Measurements from ENCODE around the gene UNC45A.
"Not testable (repeated sequence)": the region's sequence is repeated elsewhere in the genome, so short reads cannot be mapped to it uniquely, and the experiment has no call there.

UNC45A gene

GRCh38 chr15:90918835-90919234 is 16.2 kb upstream of the UNC45A start:
- no peak overlapping the region for H3K27ac ChIP-seq (ENCODE audit: low read depth, low read length)
- H2BK120ac ChIP-seq (ENCODE audit: low read depth, low read length), result no peak overlapping the region
- DNase-seq, result no peak
- no peak overlapping the region for H3K18ac ChIP-seq (ENCODE audit: low read length)
- no peaks in the 10 kb centered on the region for H3K27me3 ChIP-seq (ENCODE audit: insufficient read depth, low read length, poor library complexity)
- H3K36me3 ChIP-seq (ENCODE audit: control insufficient read depth, insufficient read depth, low read length), result no peaks in the 10 kb centered on the region
- H2AK5ac ChIP-seq (ENCODE audit: low read length), result no peak overlapping the region
- no peak overlapping the region for H2BK15ac ChIP-seq (replicated peaks; ENCODE audit: low read depth)
- H3K9ac ChIP-seq (ENCODE audit: low read length), result no peak overlapping the region
- no peak overlapping the region for H3K4ac ChIP-seq (ENCODE audit: low read depth, low read length)
- H3K56ac ChIP-seq (ENCODE audit: low read length), result no peak overlapping the region
- H3K79me2 ChIP-seq (ENCODE audit: control insufficient read depth, insufficient read depth, low read length), result no peaks in the 10 kb centered on the region
- WGBS (ENCODE audit: extremely low coverage, insufficient coverage, low lambda C conversion rate), result no CpG with 5 or more reads among the region's 6 CpGs
- H3K4me2 ChIP-seq (ENCODE audit: low read length), result no peak overlapping the region
- no peaks in the 10 kb centered on the region for H3K79me1 ChIP-seq (ENCODE audit: low read length)
- H4K8ac ChIP-seq (ENCODE audit: low read depth, low read length), result no peak overlapping the region
- H3K23ac ChIP-seq (ENCODE audit: low read length), result no peak overlapping the region
- no peak overlapping the region for H2BK5ac ChIP-seq (ENCODE audit: low read length)
- H3K4me1 ChIP-seq (ENCODE audit: control insufficient read depth, low read depth, low read length), result no peaks in the 10 kb centered on the region
- no peak overlapping the region for H4K5ac ChIP-seq (ENCODE audit: low read length)
- no peak overlapping the region for H3K4me3 ChIP-seq (ENCODE audit: low read length)

DNA sequence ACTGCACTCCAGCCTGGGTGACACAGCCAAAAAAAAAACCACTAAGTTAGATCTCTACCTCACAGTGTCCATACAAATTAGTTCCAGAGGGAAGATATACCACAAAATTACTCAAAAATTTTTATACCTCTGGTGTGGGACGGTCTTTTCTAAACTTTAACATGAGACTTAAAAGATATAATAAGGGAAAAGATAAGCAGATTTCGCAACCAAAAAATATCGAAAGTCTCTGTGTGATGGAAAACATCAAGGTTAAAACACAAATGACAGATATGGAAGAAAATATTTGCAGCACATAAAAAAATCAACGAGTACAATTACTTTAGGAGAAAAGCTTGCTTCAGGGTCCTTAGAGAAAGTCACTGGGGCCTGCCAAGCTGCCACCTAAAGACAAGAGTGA is 13.2 kb upstream of the UNC45A start:
- H3K4ac ChIP-seq (ENCODE audit: low read depth, low read length), result no peak overlapping the region
- H2BK5ac ChIP-seq (ENCODE audit: low read length), result no peak overlapping the region
- no peaks in the 10 kb centered on the region for H3K36me3 ChIP-seq (ENCODE audit: control insufficient read depth, insufficient read depth, low read length)
- no peak overlapping the region for H3K4me3 ChIP-seq (ENCODE audit: low read length)
- no peaks in the 10 kb centered on the region for H3K79me1 ChIP-seq (ENCODE audit: low read length)
- no peak overlapping the region for H2AK5ac ChIP-seq (ENCODE audit: low read length)
- no peaks in the 10 kb centered on the region for H3K79me2 ChIP-seq (ENCODE audit: control insufficient read depth, insufficient read depth, low read length)
- H2BK120ac ChIP-seq (ENCODE audit: low read depth, low read length), result no peak overlapping the region
- no peak overlapping the region for H3K27ac ChIP-seq (ENCODE audit: low read depth, low read length)
- H3K4me1 ChIP-seq (ENCODE audit: control insufficient read depth, low read depth, low read length), result no peaks in the 10 kb centered on the region
- no peak overlapping the region for H4K8ac ChIP-seq (ENCODE audit: low read depth, low read length)
- WGBS (ENCODE audit: extremely low coverage, insufficient coverage, low lambda C conversion rate), result no CpG with 5 or more reads among the region's 4 CpGs
- no peak overlapping the region for H3K4me2 ChIP-seq (ENCODE audit: low read length)
- H3K56ac ChIP-seq (ENCODE audit: low read length), result no peak overlapping the region
- no peaks in the 10 kb centered on the region for H3K27me3 ChIP-seq (ENCODE audit: insufficient read depth, low read length, poor library complexity)
- H4K5ac ChIP-seq (ENCODE audit: low read length), result no peak overlapping the region
- DNase-seq, result no peak
- H3K23ac ChIP-seq (ENCODE audit: low read length), result no peak overlapping the region
- no peak overlapping the region for H3K18ac ChIP-seq (ENCODE audit: low read length)
- no peak overlapping the region for H3K9ac ChIP-seq (ENCODE audit: low read length)
- H2BK15ac ChIP-seq (replicated peaks; ENCODE audit: low read depth), result no peak overlapping the region

DNA sequence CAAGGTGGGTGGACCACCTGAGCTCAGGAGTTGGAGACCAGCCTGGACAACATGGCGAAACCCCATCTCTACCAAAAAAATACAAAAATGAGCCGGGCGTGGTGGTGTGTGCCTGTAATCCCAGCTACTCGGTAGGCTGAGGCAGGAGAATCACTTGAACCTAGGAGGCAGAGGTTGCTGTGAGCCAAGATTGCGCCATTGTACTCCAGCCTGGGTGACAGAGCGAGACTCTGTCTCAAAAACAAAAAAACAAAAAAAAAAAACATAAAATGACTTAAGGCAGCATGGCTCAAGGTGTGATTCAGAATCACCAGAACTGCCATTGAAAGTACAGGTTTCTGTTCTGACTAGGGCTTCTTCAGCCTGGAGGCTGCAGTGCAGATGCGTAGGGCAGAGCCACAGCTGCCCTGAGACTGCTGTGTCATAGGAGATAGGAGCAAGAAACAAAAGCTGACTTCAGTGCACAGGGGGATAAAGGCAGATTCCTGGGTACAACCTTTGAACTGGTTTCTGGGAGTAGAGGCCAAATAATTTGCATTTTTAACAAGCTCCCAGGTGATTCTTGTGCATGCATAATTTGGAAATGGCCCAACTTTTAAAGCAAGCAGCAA is 12.3 kb upstream of the UNC45A start:
- H3K4me2 ChIP-seq (ENCODE audit: low read length); H4K5ac ChIP-seq (ENCODE audit: low read length); H3K79me1 ChIP-seq (ENCODE audit: low read length); H4K8ac ChIP-seq (ENCODE audit: low read depth, low read length); H3K4me1 ChIP-seq (ENCODE audit: control insufficient read depth, low read depth, low read length); H3K4me3 ChIP-seq (ENCODE audit: low read length); H3K18ac ChIP-seq (ENCODE audit: low read length); H3K79me2 ChIP-seq (ENCODE audit: control insufficient read depth, insufficient read depth, low read length); H3K27ac ChIP-seq (ENCODE audit: low read depth, low read length); H3K23ac ChIP-seq (ENCODE audit: low read length); H2BK15ac ChIP-seq (replicated peaks; ENCODE audit: low read depth); H3K27me3 ChIP-seq (ENCODE audit: insufficient read depth, low read length, poor library complexity); H3K9ac ChIP-seq (ENCODE audit: low read length); H2AK5ac ChIP-seq (ENCODE audit: low read length); H2BK5ac ChIP-seq (ENCODE audit: low read length); DNase-seq; H3K56ac ChIP-seq (ENCODE audit: low read length); H3K4ac ChIP-seq (ENCODE audit: low read depth, low read length); H3K36me3 ChIP-seq (ENCODE audit: control insufficient read depth, insufficient read depth, low read length); H2BK120ac ChIP-seq (ENCODE audit: low read depth, low read length): not testable (repeated sequence)
- no CpG with 5 or more reads among the region's 7 CpGs for WGBS (ENCODE audit: extremely low coverage, insufficient coverage, low lambda C conversion rate)

- Histone ChIP-seq H3K36me3 (ENCODE audit: control insufficient read depth, insufficient read depth, low read length) (no peaks in the 10 kb centered on the region), H3K18ac (ENCODE audit: low read length) (no peak overlapping the region), H3K4me3 (ENCODE audit: low read length) (no peak overlapping the region), H2BK5ac (ENCODE audit: low read length) (no peak overlapping the region), H2BK120ac (ENCODE audit: low read depth, low read length) (no peak overlapping the region), H3K23ac (ENCODE audit: low read length) (no peak overlapping the region), H3K4me2 (ENCODE audit: low read length) (no peak overlapping the region), H3K56ac (ENCODE audit: low read length) (no peak overlapping the region), H4K5ac (ENCODE audit: low read length) (no peak overlapping the region), H3K79me2 (ENCODE audit: control insufficient read depth, insufficient read depth, low read length) (no peaks in the 10 kb centered on the region), H3K9ac (ENCODE audit: low read length) (no peak overlapping the region), H3K27me3 (ENCODE audit: insufficient read depth, low read length, poor library complexity) (no peaks in the 10 kb centered on the region), H3K27ac (ENCODE audit: low read depth, low read length) (no peak overlapping the region), H2BK15ac (replicated peaks; ENCODE audit: low read depth) (no peak overlapping the region), H4K8ac (ENCODE audit: low read depth, low read length) (no peak overlapping the region), H3K4me1 (ENCODE audit: control insufficient read depth, low read depth, low read length) (no peaks in the 10 kb centered on the region), H3K79me1 (ENCODE audit: low read length) (no peaks in the 10 kb centered on the region), H3K4ac (ENCODE audit: low read depth, low read length) (no peak overlapping the region), H2AK5ac (ENCODE audit: low read length) (no peak overlapping the region)
- no peak for DNase-seq
- WGBS (ENCODE audit: extremely low coverage, insufficient coverage, low lambda C conversion rate), result no CpG with 5 or more reads among the region's 5 CpGs
Observed at GRCh38 chr15:90924375-90924774, 10.7 kb upstream of the UNC45A start.

DNA sequence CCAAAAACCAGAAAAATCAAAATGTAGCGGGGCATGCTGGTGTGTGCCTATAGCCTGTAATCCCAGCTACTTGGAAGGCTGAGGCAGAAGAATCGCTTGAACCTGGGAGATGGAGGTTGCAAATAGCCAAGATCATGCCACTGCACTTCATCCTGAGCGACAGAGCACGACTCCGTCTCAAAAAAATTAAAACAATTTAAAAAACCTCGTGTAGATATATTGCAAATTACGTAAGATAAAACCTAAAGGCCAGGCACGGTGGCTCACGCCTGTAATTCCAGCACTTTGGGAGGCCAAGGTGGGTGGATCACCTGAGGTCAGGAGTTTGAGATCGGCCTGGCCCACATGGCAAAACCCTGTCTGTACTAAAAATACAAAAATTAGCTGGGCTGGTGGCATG is 8.3 kb upstream of the UNC45A start:
- not testable (repeated sequence) for H3K18ac ChIP-seq (ENCODE audit: low read length); H2BK120ac ChIP-seq (ENCODE audit: low read depth, low read length); H3K9ac ChIP-seq (ENCODE audit: low read length); H3K56ac ChIP-seq (ENCODE audit: low read length); H3K27me3 ChIP-seq (ENCODE audit: insufficient read depth, low read length, poor library complexity); H2BK5ac ChIP-seq (ENCODE audit: low read length); H4K5ac ChIP-seq (ENCODE audit: low read length); H3K27ac ChIP-seq (ENCODE audit: low read depth, low read length); H3K4me3 ChIP-seq (ENCODE audit: low read length); H3K4ac ChIP-seq (ENCODE audit: low read depth, low read length); H3K36me3 ChIP-seq (ENCODE audit: control insufficient read depth, insufficient read depth, low read length); H3K4me2 ChIP-seq (ENCODE audit: low read length); DNase-seq; H3K79me1 ChIP-seq (ENCODE audit: low read length); H3K23ac ChIP-seq (ENCODE audit: low read length); H3K4me1 ChIP-seq (ENCODE audit: control insufficient read depth, low read depth, low read length); H2AK5ac ChIP-seq (ENCODE audit: low read length); H3K79me2 ChIP-seq (ENCODE audit: control insufficient read depth, insufficient read depth, low read length); H4K8ac ChIP-seq (ENCODE audit: low read depth, low read length); H2BK15ac ChIP-seq (replicated peaks; ENCODE audit: low read depth)
- WGBS (ENCODE audit: extremely low coverage, insufficient coverage, low lambda C conversion rate), result no CpG with 5 or more reads among the region's 10 CpGs

DNA sequence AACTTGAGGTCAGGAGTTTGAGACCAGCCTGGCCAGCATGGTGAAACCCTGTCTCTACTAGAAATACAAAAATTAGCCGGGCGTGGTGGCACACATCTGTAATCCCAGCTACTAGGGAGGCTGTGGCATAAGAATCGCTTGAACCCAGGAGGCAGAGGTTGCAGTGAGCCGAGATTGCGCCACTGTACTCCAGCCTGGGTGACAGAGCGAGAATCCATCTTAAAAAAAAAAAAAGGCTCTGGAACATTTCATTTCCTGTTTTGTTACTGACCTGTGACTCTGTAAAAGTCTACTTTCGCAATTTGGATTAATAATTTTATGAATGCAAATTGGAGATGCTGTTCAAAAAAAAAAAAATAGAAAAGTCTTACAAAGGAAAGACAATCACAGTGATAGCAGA is 7.0 kb upstream of the UNC45A start:
- no CpG with 5 or more reads among the region's 7 CpGs for WGBS (ENCODE audit: extremely low coverage, insufficient coverage, low lambda C conversion rate)
- H3K4ac ChIP-seq (ENCODE audit: low read depth, low read length), result not testable (repeated sequence)

More for the DNA sequence above, 7.0 kb upstream of the UNC45A start:
- not testable (repeated sequence) for H3K4me2 ChIP-seq (ENCODE audit: low read length); H2BK120ac ChIP-seq (ENCODE audit: low read depth, low read length); H3K36me3 ChIP-seq (ENCODE audit: control insufficient read depth, insufficient read depth, low read length); DNase-seq; H3K56ac ChIP-seq (ENCODE audit: low read length); H3K27ac ChIP-seq (ENCODE audit: low read depth, low read length); H2BK5ac ChIP-seq (ENCODE audit: low read length); H3K27me3 ChIP-seq (ENCODE audit: insufficient read depth, low read length, poor library complexity); H3K79me1 ChIP-seq (ENCODE audit: low read length); H3K4me1 ChIP-seq (ENCODE audit: control insufficient read depth, low read depth, low read length); H3K4me3 ChIP-seq (ENCODE audit: low read length); H3K23ac ChIP-seq (ENCODE audit: low read length); H4K8ac ChIP-seq (ENCODE audit: low read depth, low read length); H2AK5ac ChIP-seq (ENCODE audit: low read length); H3K79me2 ChIP-seq (ENCODE audit: control insufficient read depth, insufficient read depth, low read length); H2BK15ac ChIP-seq (replicated peaks; ENCODE audit: low read depth); H4K5ac ChIP-seq (ENCODE audit: low read length); H3K9ac ChIP-seq (ENCODE audit: low read length); H3K18ac ChIP-seq (ENCODE audit: low read length)

All from mesendoderm (in vitro differentiated cells).